Esophagus muscularis mucosa (tissue), 4 donors: Measurements from ENCODE around the gene RTKN.
A peak's percentile ranks its signal among the peaks of the same experiment; 100 is the strongest.

Experiments
- CTCF ChIP-seq, 3 experiments: fragments of 200-600 bp in 2 of 3; fragments of 450-650 bp in 1 of 3; sonication (generic) in 2 of 3; IDR thresholded peaks; one replicate each; pipeline ENCODE4 v1.5.1; 2017 to 2019; ENCODE audit warnings: antibody characterized with exemption in 3 of 3, mild to moderate bottlenecking in 2 of 3, moderate library complexity in 1 of 3
- EP300 ChIP-seq: sonication (generic); formaldehyde crosslinking; IDR thresholded peaks from one replicate; pipeline ENCODE4 v1.6.1; 2017; ENCODE audit warnings: antibody characterized with exemption
- POLR2A ChIP-seq: fragments of 450-650 bp; IDR thresholded peaks from one replicate; pipeline ENCODE4 v1.6.1; 2017; ENCODE audit warnings: antibody characterized with exemption, moderate library complexity, mild to moderate bottlenecking, low read depth
- POLR2AphosphoS5 ChIP-seq, 2 donors: sonication (generic); formaldehyde crosslinking; IDR thresholded peaks; one replicate each; pipeline ENCODE4 v1.6.1; 2017; ENCODE audit warnings: antibody characterized with exemption in 2 of 2

- no peak for TF ChIP-seq POLR2A
- TF ChIP-seq POLR2AphosphoS5 (IDR thresholded peaks at IDR 0.05), result peak; percentile 34 to 51
- no peak for TF ChIP-seq CTCF (IDR thresholded peaks at IDR 0.05)
- TF ChIP-seq EP300, result no peak
These were observed 58.5 kb downstream of the RTKN start for GRCh38 chr2:74383254-74383653.
